Upper lobe of right lung (tissue), 1 donor: Measurements from ENCODE around the gene CD300LD. TPM values are rescaled to one million over a fixed set of nuclear protein-coding genes. Genes with fewer than 3 reads are reported as not detected.

ENCODE experiments used
- ATAC-seq: fragments of 200-7000 bp; cut with Tn5 transposase; one replicate; pipeline ENCODE4 v1.9.1; 2020; ENCODE audit warnings: mild to moderate bottlenecking, moderate library complexity
- DNase-seq: peaks from one replicate; pipeline ENCODE4 v3.0.0-alpha.2; 2020
- H3K27ac ChIP-seq: fragments of 200-600 bp; one replicate; pipeline ENCODE4 v1.8.0; 2022
- H3K27me3 ChIP-seq: fragments of 200-600 bp; one replicate; pipeline ENCODE4 v1.8.0; 2022; ENCODE audit warnings: mild to moderate bottlenecking
- H3K36me3 ChIP-seq: fragments of 200-600 bp; one replicate; pipeline ENCODE4 v1.8.0; 2022
- H3K4me1 ChIP-seq: fragments of 200-600 bp; one replicate; pipeline ENCODE4 v1.8.0; 2022
- H3K4me3 ChIP-seq: fragments of 200-600 bp; one replicate; pipeline ENCODE4 v1.8.0; 2022; ENCODE audit warnings: mild to moderate bottlenecking
- H3K9me3 ChIP-seq: fragments of 200-600 bp; one replicate; pipeline ENCODE4 v1.8.0; 2022
- intact Hi-C: fragments of 100-400 bp; cut with DNase I; formaldehyde crosslinking; loops from one replicate; pipeline ENCODE4 v1.11.0; 2022
- total RNA-seq: library from RNA; stranded (reverse); fragmentation: NEBNext Ultra II Directional; extraction: Animal tissue kit (Norgen Biotek cat#: 25700); gene quantifications from one replicate; pipeline ENCODE4 v1.2.1, GENCODE V29; 2021
- TF ChIP-seq, protein P1 (sequence below): fragments of 200-600 bp; IDR thresholded peaks from one replicate; pipeline ENCODE4 v1.8.0; 2022; ENCODE audit warnings: antibody characterized with exemption
- donor health status: DM: no; HTN: yes; CAD: no; lungs with severe emphysema.

The CD300LD gene
- total RNA-seq, 1 donor from 2014 or later = not detected

DNA sequence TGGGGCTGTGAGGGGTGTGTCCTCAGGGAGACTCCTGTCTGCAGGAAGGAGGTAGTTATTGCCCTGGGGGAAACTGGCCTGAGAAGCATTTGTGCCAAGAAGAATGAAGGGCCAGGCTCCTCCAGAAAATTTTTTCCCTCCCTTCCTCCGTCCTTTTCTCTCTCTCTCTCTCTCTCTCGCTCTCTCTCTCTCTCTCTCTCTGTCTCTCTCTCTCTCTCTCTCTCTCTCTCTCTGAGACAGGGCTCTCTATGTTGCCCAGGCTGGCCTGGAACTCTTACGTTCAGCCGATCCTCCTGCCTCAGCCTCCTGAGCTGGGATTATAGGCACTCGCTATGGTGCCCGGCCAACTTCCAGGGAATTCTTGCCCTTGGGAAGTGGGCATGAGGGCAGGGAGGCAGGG lies 20.0 kb upstream of the CD300LD start:
- Histone ChIP-seq H3K4me3 (no peak overlapping the region), H3K27ac (no peak overlapping the region), H3K27me3 (peaks cover 18% of the 10 kb centered on the region), H3K9me3 (no peaks in the 10 kb centered on the region), H3K36me3 (no peaks in the 10 kb centered on the region), H3K4me1 (no peaks in the 10 kb centered on the region)
- ATAC-seq (no peak), DNase-seq (no peak)
- TF ChIP-seq, protein P1, sequence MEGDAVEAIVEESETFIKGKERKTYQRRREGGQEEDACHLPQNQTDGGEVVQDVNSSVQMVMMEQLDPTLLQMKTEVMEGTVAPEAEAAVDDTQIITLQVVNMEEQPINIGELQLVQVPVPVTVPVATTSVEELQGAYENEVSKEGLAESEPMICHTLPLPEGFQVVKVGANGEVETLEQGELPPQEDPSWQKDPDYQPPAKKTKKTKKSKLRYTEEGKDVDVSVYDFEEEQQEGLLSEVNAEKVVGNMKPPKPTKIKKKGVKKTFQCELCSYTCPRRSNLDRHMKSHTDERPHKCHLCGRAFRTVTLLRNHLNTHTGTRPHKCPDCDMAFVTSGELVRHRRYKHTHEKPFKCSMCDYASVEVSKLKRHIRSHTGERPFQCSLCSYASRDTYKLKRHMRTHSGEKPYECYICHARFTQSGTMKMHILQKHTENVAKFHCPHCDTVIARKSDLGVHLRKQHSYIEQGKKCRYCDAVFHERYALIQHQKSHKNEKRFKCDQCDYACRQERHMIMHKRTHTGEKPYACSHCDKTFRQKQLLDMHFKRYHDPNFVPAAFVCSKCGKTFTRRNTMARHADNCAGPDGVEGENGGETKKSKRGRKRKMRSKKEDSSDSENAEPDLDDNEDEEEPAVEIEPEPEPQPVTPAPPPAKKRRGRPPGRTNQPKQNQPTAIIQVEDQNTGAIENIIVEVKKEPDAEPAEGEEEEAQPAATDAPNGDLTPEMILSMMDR = no peak
- intact Hi-C loops = no loop called here

DNA sequence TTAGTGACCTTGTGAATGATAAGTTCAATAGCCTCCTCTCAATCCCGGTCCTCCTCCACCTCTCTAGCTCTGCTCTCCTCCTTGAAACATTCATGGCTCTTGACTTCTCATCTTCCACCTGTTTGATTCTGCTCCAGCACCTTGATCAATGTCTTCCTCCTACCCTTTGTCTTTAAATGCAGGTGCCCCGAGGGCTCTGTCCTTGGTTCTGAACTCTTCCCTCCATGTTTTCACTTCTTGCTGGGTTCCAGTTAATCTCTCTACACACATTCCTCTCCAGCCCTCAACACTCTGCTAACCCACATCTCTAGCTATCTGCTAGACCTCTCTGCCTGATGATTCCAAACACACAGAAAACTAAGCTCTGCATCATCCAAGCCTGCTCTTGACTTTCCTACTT lies 18.0 kb upstream of the CD300LD start:
- DNase-seq = no peak
- ATAC-seq = no peak
- no peaks in the 10 kb centered on the region for H3K4me1 ChIP-seq
- H3K36me3 ChIP-seq = no peaks in the 10 kb centered on the region
- no peak overlapping the region for H3K4me3 ChIP-seq
- no peaks in the 10 kb centered on the region for H3K9me3 ChIP-seq
- peaks cover 10% of the 10 kb centered on the region for H3K27me3 ChIP-seq
- no peak overlapping the region for H3K27ac ChIP-seq
- TF ChIP-seq, protein P1 = no peak
- intact Hi-C loops = no loop called here

DNA sequence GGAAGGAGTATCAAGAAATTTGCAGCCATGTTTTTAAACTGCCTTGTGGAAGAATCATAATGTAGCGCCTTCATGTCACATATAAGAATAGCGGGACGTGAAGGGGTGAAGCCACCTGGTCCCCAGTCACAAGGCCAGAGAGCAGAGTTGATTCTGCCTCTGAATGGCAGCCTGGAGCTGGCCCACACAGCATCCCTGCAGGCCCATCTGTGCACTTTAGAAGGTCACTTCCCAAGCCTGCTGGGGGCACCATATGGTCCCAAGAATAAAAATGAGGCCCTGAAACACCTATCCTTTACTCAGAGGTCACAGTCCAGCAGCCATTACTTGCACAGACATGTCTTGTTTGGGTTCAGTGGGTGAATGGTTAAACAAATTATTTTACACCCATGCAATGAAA lies 16.4 kb upstream of the CD300LD start:
- Histone ChIP-seq H3K36me3 (no peaks in the 10 kb centered on the region), H3K27me3 (no peaks in the 10 kb centered on the region), H3K9me3 (no peaks in the 10 kb centered on the region), H3K27ac (no peak overlapping the region), H3K4me1 (no peaks in the 10 kb centered on the region), H3K4me3 (no peak overlapping the region)
- intact Hi-C loops = no loop called here
- DNase-seq (no peak), ATAC-seq (no peak)
- TF ChIP-seq, protein P1 = no peak

DNA sequence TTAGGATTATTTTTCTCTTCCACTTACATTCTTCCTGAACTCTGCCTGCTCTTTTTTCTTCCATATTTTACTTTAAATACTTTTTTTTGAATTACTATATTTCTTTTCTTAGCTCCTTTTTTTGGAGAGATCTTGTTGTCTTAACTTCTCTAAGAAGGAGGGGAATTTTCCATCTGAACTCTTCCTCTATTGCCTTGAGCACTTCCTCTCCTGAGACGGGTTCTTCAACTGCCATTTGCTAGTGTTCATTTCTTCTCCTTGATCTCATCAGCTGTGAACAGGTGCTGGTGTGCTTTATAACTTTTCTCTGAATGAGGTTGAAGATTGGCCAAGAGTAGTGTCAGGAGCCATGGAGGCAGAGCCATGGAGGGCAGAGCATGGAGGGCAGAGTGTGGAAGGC lies 15.1 kb upstream of the CD300LD start:
- Histone ChIP-seq H3K4me1 (no peaks in the 10 kb centered on the region), H3K9me3 (no peaks in the 10 kb centered on the region), H3K27ac (no peak overlapping the region), H3K36me3 (no peaks in the 10 kb centered on the region), H3K27me3 (no peaks in the 10 kb centered on the region), H3K4me3 (no peak overlapping the region)
- TF ChIP-seq, protein P1 = no peak
- ATAC-seq (no peak), DNase-seq (no peak)
- intact Hi-C loops = no loop called here

GRCh38 chr17:74606050-74606449 lies 14.0 kb upstream of the CD300LD start:
- Histone ChIP-seq H3K9me3 (no peaks in the 10 kb centered on the region), H3K27me3 (no peaks in the 10 kb centered on the region), H3K4me1 (no peaks in the 10 kb centered on the region), H3K36me3 (no peaks in the 10 kb centered on the region), H3K27ac (no peak overlapping the region), H3K4me3 (no peak overlapping the region)
- intact Hi-C loops = no loop called here
- TF ChIP-seq, protein P1 = no peak
- no peak for DNase-seq
- no peak for ATAC-seq

GRCh38 chr17:74605361-74605760 lies 13.3 kb upstream of the CD300LD start:
- no peaks in the 10 kb centered on the region for H3K9me3 ChIP-seq
- H3K4me3 ChIP-seq = no peak overlapping the region
- ATAC-seq (no peak), DNase-seq (no peak)
- intact Hi-C loops = no loop called here
- no peak overlapping the region for H3K27ac ChIP-seq
- no peaks in the 10 kb centered on the region for H3K36me3 ChIP-seq
- TF ChIP-seq, protein P1 = no peak
- no peaks in the 10 kb centered on the region for H3K27me3 ChIP-seq
- H3K4me1 ChIP-seq = no peaks in the 10 kb centered on the region
